Measurements from ENCODE around the gene MVB12B. TPM values are rescaled to one million over a fixed set of nuclear protein-coding genes. Genes with fewer than 3 reads are reported as not detected.

MVB12B gene
- total and polyA plus RNA-seq, 2 of the 8 experiments (the other 6 are each of a cell fraction or from before 2014, with no cell fraction given): 2.6 to 5.0 TPM

DNA sequence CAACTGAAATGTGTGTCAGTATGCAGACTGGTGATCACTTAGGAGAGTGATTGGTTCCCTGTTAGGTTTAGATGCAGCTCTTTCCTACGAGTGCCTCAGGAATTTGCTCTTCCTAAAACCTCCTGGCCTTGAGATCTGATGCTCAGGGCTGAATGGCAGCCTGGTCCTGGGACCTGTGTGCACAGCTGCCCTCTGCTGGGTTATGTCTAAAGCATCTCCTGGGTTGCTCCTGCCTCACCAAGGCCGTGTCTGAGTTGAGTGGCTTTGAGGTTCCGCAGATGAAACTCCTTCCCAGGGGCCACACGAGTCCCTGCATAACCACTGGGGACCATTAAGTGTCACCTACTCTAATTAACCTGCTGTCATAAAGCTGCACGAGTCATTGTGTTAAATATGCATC is 59.5 kb downstream of the MVB12B start:
- no peaks in the 10 kb centered on the region for H3K36me3 ChIP-seq (ENCODE audit: control insufficient read depth in 2 of 4, insufficient read depth in 4 of 4, low read length in 3 of 4)
- FAIRE-seq (no peak), DNase-seq (ENCODE audit: low read depth in 1 of 2, low spot score in 2 of 2) (no peak)
- H3K23me2 ChIP-seq (ENCODE audit: low read depth, low read length): no peaks in the 10 kb centered on the region
- H4K91ac ChIP-seq (replicated peaks; ENCODE audit: insufficient read length, low read length): no peak overlapping the region
- H3K27me3 ChIP-seq (replicated peaks in 1 of 4; ENCODE audit: control insufficient read depth in 3 of 4, extremely low read depth in 1 of 4, insufficient read depth in 3 of 4, low read length in 3 of 4): no peaks in the 10 kb centered on the region
- H2BK5ac ChIP-seq (ENCODE audit: low read depth, low read length): no peak overlapping the region
- H3K9me3 ChIP-seq (ENCODE audit: insufficient read depth in 2 of 2, low read depth in 1 of 2, low read length in 1 of 2): no peaks in the 10 kb centered on the region
- H3K27ac ChIP-seq (ENCODE audit: low read depth, low read length): no peak overlapping the region
- no peak overlapping the region for H2AFZ ChIP-seq (ENCODE audit: low read length)
- no peak overlapping the region for H2BK20ac ChIP-seq (ENCODE audit: low read length)
- H3K4me2 ChIP-seq (ENCODE audit: insufficient read depth in 1 of 2, low read depth in 2 of 2, low read length in 2 of 2): no peak overlapping the region
- no peak overlapping the region for H2AK5ac ChIP-seq (ENCODE audit: low read depth, low read length)
- no peak overlapping the region for H2BK15ac ChIP-seq (ENCODE audit: low read length)
- no peak overlapping the region for H4K8ac ChIP-seq (ENCODE audit: extremely low read depth, insufficient read depth, low read length)
- H3K23ac ChIP-seq (ENCODE audit: insufficient read length): no peak overlapping the region
- no peak overlapping the region for H3K14ac ChIP-seq (ENCODE audit: insufficient read length)
- H4K5ac ChIP-seq (ENCODE audit: insufficient read length, low read depth, low read length): no peak overlapping the region
- H3K79me1 ChIP-seq (ENCODE audit: low read depth, low read length): no peaks in the 10 kb centered on the region
- H3K79me2 ChIP-seq (ENCODE audit: control insufficient read depth in 1 of 2, insufficient read depth in 2 of 2, low read length in 2 of 2): no peaks in the 10 kb centered on the region
- no peak overlapping the region for H3K9ac ChIP-seq (replicated peaks in 1 of 4; ENCODE audit: extremely low read depth in 1 of 4, low read depth in 3 of 4, low read length in 3 of 4)
- H4K20me1 ChIP-seq (replicated peaks in 1 of 2; ENCODE audit: control insufficient read depth in 1 of 2, insufficient read depth in 2 of 2, low read length in 2 of 2): no peaks in the 10 kb centered on the region
- H3K4ac ChIP-seq (replicated peaks; ENCODE audit: insufficient read length, low read depth, low read length): no peak overlapping the region
- POLR2A ChIA-PET (ENCODE audit: partially characterized antibody): no interaction called here
- H2BK120ac ChIP-seq (replicated peaks; ENCODE audit: low read depth, low read length): no peak overlapping the region
- no peaks in the 10 kb centered on the region; a peak in 1 of 7 replicates for H3K4me1 ChIP-seq (replicated peaks in 1 of 4; ENCODE audit: control insufficient read depth in 3 of 4, insufficient read depth in 4 of 4, low read length in 3 of 4)
- TF ChIP-seq TAF1 (IDR thresholded peaks at IDR 0.05; ENCODE audit: low read depth, low read length): no peak
- peak; percentile 69 to 76 for TF ChIP-seq RAD21 (IDR thresholded peaks at IDR 0.05 in 1 of 2, conservative IDR thresholded peaks at IDR 0.05 in 1 of 2; ENCODE audit: low read depth in 2 of 2, low read length in 2 of 2)
- no peak for TF ChIP-seq SP4 (IDR thresholded peaks at IDR 0.05; ENCODE audit: low read length)
- TF ChIP-seq, protein P1, sequence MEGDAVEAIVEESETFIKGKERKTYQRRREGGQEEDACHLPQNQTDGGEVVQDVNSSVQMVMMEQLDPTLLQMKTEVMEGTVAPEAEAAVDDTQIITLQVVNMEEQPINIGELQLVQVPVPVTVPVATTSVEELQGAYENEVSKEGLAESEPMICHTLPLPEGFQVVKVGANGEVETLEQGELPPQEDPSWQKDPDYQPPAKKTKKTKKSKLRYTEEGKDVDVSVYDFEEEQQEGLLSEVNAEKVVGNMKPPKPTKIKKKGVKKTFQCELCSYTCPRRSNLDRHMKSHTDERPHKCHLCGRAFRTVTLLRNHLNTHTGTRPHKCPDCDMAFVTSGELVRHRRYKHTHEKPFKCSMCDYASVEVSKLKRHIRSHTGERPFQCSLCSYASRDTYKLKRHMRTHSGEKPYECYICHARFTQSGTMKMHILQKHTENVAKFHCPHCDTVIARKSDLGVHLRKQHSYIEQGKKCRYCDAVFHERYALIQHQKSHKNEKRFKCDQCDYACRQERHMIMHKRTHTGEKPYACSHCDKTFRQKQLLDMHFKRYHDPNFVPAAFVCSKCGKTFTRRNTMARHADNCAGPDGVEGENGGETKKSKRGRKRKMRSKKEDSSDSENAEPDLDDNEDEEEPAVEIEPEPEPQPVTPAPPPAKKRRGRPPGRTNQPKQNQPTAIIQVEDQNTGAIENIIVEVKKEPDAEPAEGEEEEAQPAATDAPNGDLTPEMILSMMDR (IDR thresholded peaks at IDR 0.05; ENCODE audit: control extremely low read depth in 1 of 3, insufficient read depth in 1 of 3, low read depth in 1 of 3, low read length in 3 of 3): peak; percentile 56 to 64 (median 61)
- TF ChIP-seq, protein P2, sequence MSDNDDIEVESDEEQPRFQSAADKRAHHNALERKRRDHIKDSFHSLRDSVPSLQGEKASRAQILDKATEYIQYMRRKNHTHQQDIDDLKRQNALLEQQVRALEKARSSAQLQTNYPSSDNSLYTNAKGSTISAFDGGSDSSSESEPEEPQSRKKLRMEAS (IDR thresholded peaks at IDR 0.05): no peak
- TF ChIP-seq GABPA (IDR thresholded peaks at IDR 0.05; ENCODE audit: borderline replicate concordance, insufficient read depth, low read length): no peak
- no peak overlapping the region for H2BK12ac ChIP-seq (ENCODE audit: low read depth, low read length)
- CTCF ChIA-PET (ENCODE audit: partially characterized antibody): interaction anchor here (0.6 to 6.8 kb wide), 19 partner anchors 9 to 190 kb away, joined by 3 to 54 read pairs (median 4); partner anchors contain the start of gene MVB12B
- H3K4me3 ChIP-seq (ENCODE audit: extremely low read depth in 1 of 4, insufficient read depth in 2 of 4, low read depth in 3 of 4, low read length in 4 of 4): no peak overlapping the region
- 83% methylated on average over 5 of the region's 5 CpGs; no CpG with 5 or more reads in 1 of the 2 experiments for WGBS, 2 experiments (ENCODE audit: extremely low coverage in 1 of 2, insufficient coverage in 1 of 2, insufficient read length in 1 of 2, insufficient replicate concordance in 2 of 2, low coverage in 1 of 2, low lambda C conversion rate in 2 of 2, missing lambda C conversion rate in 1 of 2)
- no peak overlapping the region for H3K56ac ChIP-seq (replicated peaks; ENCODE audit: insufficient read length, low read depth, low read length)
- H3K18ac ChIP-seq (ENCODE audit: extremely low read depth, low read length): no peak overlapping the region
